Fibroblast of skin of right quadriceps (primary cell): ENCODE measurements around the gene TP53AIP1.

Source experiments
- DNase-seq: peaks from one replicate; pipeline ENCODE4 v3.0.0-alpha.2; 2013

TP53AIP1 gene

DNA sequence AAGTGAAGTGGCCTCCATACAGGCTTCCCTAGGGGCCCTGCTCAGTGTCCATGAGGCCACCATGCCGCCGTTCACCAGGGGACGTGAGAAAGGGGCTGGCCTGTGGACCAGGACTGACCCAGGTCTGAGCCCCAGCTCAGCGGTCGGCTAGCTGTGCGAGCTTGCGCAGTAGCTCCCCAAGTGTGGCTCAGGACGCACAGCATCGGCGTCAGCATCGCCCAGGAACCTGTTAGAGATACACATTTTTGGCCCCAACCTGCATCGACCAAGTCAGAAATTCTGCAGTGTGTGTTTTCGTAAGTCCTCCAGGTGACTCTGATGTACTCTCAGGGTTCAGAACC, 429 bp downstream of the TP53AIP1 start:
- DNase-seq, result no peak

DNA sequence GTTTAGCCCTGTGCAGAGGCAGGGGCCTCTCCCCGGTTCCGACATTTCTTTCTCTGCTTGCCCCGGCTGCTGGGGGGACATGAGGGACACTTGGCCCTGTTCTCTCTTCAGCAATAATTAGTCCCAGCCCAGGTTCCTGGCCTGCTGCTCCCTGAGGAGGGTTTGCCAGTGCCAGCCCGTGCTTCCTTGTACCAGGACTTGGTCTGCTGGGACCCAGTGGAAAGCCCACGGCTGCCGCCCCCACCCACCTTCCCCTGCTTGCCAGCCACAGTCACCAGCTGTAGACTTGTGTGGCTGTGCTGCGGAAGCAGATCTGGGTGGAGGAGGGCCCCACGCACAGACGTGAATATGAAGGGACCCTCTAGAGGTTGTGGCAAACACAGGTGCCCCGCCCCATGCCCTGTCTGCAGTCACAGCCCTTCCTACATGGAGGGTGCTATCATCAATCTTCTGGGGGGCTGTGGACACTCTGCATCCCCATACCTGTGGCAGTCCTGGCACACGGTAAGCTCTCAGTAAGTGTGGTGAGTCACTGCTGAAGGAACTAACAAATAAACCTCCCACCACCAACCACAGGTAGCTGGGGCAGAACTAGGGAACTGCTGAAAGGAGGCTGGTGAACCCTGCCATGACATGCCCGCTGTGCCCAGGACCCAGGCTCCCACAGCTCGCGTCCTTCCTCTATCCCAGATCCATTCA, 949 bp downstream of the TP53AIP1 start:
- no peak for DNase-seq

DNA sequence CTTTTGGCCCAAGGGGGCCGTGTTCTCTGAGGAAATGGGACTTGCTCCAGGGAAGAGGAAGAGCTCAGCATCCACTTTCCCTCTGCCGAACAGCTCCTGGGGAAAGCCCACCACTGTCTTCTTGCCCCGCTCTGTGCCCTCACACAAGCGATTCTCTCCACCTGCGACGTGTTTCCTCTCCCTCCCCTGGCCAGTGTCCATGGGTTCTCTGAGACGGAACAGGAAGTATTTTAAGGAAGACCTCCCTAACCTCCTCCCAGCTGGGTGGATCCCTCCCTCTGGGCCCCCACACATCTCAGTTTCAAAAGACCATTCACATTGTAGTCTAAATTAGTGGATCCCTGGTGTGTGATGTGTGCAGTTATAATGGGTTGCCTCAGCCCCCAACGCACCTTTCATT, 1.6 kb downstream of the TP53AIP1 start:
- no peak for DNase-seq

DNA sequence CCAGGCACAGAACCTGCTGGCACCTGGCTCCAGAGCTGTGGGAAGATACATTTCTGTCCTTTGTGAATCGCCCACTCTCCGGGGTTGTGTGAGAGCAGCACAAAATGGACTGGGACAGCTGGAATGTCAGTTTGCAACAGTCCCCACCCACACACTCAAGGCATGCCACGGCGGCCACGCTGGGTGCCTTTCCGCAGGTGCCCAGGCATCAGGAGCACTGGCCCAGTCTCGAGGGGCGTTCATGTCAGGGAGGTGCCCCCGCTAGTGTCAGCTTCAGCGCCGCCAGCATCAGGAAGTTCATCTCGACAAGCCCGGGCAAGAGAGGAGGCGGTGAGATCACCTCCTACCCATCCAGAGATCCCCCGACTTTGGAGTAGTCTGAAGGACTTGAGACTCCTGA, 2.1 kb downstream of the TP53AIP1 start:
- no peak for DNase-seq

DNA sequence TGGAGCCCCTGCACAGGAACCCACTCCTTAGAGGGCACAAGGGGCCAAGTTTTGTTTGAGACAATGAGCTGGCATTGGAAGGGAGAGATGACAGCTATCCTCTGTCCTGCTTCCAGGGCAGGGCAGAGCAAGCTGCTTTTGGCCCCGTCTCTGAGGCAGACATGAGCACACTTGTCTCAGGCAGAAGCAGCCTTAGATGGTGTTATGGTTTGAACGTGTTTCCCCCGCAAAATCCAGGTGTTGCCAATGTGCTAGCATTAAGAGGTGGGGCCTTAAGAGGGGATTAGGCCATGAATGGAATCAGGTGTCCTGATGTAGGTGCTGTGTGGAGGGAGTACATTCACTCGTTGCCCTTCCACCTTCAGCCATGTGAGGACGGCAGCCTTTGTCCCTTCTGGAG, 2.5 kb downstream of the TP53AIP1 start:
- no peak for DNase-seq

DNA sequence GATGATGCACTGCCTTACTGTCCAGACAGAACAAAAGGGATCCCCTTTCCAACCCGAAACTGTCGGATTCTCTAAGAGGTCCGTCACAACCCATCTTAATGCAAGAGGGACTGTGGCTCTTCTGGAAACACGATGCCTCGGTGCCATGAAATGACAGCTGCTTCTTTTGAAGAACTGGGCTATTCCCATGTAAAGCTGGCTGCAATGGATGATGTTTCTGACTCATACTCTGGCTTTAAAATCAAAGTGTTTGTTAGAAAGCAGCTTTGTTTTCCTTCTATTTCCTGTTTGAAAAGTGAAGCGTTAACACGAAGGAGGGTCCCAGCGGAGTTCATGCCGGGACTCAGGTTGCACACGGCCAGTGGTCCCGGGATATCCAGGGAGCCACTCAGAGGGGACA, 3.1 kb downstream of the TP53AIP1 start:
- no peak for DNase-seq

DNA sequence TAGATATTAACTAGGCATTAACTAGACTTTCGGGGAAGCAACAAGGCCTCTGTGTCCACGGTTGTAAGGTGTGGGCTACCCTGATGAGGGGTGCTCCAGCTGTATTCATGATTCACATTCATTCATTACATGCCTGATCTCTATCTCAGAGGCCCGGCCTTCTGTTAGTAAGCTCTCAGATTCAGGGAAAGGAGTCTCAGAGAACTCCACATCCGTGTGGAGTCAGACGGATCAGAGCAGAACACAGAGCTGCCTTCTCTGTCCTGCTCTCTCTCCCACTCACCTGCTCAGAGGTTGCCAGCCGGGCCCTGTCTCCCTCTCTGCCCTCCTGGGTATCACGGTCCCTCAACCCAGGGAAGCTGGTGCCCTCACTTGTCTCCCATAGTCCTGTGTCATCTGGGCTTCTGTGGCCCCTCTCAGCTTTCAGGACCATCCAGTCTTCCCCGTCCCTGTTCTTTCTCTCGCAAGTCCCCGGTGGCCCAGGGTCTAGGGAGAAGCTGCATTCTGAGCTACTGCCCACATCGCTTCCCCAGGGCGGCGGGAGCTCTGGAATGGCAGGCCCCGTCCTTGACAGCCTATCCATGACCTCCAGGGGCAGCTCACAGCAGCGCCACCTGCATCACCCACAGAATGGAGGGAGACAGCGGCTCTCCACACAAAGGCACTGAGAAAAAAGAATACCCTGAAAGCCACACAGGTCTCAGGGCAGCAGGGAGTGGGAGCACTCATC, 4.3 kb downstream of the TP53AIP1 start:
- no peak for DNase-seq

DNA sequence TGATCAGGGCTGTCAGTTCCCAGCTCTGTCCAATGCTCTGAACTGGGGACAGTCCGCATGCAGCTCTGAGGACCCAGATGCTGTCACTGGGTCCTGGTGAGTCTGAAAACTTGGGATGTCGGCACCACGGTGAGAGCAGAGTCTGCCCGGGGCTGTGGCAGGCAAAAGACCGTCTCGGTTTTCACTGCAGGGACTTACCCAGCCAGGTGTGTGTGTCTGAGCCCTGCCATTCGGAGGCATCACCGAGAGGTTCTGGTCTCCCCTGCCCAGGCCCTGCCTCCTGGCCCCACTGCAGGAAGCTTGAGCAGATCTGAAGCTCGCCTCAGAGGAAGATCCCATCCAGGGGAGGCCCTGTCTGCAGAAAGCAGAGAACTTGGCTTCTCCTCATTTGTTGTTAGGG, 5.2 kb downstream of the TP53AIP1 start:
- DNase-seq, result no peak

DNA sequence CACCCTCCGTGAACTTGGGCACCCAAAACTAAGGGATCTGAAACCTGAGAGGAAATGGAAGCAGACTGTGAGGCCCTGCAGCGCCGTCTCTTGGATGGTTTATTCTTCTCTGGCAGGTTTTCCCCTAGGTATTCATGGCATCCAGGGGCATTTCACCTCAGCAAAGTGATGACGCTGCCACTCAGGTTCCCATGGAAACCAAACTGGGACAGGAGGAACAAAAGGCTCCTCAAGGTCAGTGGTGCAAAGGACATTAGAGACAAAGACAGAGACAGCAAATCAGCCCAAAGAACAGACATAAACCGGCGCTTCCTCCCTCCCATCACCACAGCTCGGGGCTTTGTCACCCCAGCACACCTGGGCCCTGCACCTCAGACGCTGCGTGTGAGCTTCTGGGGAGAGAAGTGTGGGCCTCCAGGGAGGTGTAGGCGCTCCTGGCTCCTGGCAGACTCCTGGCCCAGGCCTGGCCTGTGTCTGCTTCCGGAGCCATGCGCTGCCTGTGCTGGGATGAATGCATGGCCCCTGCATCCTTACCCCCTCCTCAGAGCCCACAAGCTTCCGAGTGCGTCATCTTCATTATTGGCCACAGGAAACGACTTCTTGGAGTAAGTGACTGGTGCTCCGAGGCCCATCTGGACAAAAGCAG, 5.9 kb downstream of the TP53AIP1 start:
- no peak for DNase-seq

DNA sequence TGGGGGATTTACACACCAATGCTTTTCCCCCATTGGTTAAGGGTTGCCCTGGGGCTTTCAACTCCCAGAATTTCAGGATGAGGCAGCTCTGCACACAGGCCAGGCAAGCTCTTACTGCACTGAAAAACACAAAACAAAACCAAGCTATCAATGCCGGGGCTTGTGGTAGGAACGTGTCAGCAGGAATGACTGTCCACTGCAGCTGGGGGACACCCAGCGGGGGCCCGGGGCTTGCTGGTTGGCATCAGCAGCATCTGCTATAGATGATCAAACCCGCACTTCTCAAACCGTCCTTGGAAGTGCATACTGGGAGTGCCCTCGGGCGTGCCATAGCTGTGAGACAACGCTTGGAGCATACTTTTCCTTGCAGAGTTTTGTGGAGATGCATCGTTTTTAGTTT, 7.7 kb downstream of the TP53AIP1 start:
- no peak for DNase-seq

DNA sequence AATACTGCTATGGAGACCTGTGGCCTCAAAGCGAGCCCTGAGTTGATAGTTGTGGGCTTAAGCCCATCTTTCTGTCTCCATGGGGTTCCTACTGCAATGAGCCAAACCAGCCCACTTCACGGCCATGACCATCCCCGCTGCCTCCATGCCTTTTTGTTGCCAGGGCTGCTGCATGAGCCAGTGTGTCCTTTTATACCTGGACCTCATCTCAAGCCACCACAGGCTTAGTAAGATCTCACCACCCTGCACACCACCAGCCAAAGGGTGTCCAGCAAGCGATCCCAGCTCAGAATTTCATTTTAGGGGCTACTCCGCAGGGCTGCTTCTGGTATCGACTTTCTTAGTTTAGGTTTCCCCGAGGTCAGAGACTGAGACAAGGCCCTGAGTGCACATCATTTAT, 8.3 kb downstream of the TP53AIP1 start:
- no peak for DNase-seq

DNA sequence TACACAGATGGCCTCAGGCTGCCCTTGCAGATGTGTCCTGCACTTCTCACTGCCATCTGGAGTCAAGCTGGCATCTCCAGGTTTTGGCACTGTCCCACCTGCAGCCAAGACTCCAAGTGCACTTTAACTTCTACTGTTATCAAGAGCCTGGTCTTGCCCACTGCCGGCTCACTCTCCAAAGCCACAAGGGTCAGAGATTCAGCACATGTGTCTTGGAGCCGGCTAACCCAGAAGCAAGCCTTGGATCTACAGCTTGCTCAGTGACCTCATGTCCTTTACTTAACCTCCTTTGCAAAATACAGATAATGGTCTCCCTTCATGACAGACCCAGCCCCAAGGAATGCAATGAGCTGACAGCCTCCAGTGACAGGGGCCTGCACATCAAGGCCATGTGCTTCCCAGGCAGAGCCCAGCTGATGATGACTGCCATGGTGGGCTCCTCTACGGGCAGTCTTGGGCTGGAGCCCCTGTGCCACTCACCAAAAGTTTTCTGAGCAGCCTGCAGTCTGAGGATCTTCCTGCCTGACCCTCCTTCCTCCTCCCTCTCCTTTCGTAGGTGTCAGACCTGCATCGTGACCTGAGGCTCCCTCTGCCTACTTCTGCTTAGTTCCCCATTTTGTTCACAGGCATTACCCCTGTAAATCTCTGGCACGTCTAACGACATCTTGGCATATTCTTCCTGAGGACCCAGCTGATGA, 9.0 kb downstream of the TP53AIP1 start:
- DNase-seq, result no peak

DNA sequence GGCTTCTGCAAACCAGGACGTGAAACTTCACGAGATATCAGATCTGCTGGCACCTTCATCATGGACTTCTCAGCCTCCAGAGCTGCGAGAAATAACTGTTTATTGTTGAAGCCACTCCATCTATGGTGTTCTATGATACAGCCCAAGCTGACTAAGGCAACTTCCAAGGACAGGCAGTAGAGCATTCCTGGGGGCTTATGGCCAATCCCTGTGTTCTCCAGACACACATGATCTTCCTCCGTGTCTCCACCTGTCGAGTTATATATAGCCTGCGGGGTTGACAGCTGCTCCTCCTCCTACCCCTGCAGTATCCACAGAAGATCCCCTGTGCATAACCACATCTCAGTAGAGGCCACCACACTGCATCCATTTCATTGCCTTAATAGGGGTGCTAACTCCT, 11.0 kb downstream of the TP53AIP1 start:
- DNase-seq, result no peak

DNA sequence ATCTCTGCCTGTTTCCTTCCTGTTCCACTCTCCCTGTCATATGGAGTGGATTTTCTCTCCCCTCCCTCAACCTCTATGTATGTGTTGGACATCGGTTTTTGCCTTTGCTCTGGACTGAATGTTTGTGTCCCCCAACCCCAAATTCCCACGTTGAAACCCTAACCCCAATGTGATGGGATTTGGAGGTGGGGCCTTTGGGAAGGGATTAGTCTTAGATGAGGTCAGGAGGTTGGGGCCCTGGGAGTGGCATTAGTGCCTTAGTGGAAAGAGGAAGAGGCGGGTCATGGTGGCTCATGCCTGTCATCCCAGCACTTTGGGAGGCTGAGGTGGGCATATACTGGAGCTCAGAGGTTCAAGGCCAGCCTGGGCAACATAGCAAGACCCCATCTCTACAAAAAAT, 11.6 kb downstream of the TP53AIP1 start:
- no peak for DNase-seq

DNA sequence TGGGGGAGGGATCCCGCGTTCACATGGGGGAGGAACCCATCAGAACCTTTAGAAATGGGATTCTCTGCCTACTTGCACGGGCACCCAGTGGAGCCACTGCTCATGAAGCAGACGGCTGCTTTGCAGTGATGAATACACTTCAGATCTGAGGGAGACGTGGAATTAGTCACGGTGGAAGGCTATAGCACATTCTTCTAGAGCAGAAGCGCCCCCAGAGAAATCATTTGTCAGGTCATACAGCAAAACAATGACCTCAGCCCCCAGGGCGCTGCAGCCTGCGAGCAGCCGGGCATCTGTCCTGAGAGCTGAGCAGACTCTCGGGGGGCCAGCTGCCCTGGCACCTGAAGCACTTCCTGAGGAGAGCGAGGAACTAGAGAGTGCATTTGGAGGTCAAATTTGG, 12.7 kb downstream of the TP53AIP1 start:
- peak; percentile 27 for DNase-seq

DNA sequence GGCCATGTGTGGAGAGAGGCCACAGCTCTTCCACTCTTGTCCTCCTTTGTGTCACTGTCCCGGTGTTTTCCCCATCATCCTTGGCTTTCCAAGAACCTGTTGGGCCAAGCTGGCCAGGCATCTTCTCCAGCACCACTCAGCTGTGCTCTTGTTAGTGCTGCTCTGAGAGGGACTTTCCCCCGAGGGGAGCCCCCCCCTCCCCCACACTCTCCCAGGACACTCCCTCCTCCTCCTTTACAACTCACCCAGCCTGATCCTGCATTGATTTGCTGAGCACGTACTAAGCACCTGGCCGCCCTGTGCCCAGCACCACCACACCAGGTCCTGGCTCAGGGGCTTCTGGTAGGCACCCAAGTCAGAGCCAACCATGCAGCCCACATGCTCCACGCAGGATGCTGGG, 13.2 kb downstream of the TP53AIP1 start:
- no peak for DNase-seq

DNA sequence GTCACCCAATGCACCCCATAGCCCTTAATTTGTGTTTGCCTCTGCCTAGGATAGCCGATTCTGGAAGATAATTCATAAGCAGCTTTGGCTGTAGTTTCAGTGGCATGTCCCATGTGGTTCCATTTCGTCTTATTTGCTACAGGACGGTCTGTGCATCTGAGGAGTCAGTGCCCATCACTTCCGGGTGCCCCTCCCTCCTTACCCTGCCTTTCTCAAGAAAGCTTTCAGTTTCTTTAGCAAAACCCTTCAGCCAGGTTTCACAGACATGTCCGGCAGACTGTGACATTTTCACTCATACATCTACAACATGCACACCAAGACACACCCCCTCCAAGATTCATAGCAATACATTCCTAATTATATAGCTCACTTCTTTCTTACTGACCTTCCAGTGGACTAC, 14.3 kb downstream of the TP53AIP1 start:
- DNase-seq, result no peak

DNA sequence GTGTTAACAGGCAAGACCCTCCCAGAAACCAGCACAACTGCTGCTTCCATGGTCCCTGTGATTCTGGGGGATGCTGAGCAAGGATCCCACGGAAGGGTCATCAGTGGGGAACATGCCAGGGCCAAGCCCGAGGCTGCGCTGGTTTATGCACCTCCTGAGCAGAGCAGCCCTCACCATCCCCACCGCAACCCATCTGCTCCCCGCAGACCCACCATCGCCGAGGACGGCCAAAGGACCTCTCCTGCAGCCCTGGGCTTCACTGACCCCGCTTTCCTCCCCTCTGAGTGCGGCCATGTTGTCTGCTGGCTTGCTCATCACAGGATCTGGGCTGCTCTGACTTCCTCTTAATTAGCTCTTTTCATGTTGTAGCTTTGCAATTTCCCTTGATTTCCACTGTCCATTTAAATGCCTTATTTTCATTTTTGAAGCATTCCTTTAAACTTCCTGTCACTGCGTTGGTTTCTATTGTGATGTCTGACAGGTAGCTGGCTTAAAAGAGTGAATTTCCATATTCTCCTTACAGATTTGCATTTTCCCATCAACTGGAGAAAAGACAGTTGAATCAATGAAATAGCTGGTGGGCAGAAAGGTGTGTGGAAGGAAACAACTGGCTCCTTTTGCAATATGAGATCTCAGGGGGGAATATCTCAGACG, 14.9 kb downstream of the TP53AIP1 start:
- DNase-seq, result no peak

DNA sequence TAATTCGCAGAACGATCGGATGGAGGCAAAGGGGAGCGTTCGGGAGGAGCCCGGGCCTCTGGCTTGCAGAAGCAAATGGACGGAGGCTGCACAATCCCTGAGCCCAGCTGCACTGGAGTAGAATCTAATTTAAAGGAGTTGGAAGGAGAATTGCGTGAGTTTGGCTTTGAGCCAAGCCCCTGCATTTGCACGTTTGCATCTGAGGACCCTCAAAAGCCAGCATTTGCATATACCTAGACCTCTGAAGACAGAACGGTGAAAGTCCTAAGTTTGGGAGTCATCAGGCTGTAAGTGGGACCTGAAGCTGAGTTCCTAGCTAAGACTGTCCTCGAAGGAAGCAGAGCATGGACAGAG, 15.6 kb downstream of the TP53AIP1 start:
- no peak for DNase-seq

DNA sequence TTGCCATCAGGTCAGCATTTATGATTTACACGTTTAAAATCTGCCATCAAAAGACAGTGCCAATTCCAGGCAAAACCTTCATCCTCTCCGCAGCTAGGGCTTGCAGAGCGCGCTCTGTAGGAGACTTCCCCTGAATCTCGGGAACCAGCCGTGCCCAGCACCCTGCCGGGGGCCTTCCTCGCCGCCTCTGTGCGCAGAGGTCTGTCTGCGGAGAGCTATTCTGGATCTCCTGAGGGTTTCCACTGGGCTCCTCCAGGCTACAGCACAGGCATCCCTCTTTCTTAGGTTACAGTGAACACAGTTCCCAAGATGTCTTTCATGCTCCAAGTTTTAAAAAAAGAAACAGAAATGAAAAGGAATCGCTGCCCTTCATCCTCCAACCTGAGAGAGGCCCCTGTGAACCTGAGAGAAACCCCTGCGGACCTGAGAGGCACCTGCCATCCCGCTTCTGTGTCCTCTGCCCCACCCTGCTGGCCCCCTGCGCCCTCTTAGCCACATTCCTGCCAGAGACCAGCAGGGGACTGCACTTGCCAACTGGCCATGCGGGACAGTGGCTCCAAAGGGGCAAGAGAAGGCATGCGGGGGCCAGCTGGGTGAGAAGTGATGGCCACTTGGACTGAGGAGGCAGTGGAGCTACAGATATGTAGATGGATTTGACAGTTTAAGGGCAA, 16.1 kb downstream of the TP53AIP1 start:
- DNase-seq, result no peak

DNA sequence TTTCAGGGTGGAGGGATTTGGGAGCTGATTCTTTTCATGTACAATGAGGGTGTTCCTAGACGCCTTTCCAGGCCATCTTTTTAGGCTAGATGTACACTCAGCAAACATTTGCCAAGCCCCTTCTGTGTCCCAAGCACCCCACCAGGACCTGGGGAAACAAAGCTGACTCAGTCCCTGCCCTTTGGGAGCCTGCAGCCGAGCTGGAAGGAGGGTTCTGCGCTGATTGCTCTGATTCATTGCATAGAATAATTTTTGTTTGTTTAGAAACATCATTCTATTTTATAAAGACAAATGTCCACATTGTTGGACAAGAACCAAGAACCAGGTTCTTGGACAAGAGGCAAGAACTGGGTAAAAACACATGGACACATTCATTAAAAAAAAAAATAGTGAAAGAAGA, 16.7 kb downstream of the TP53AIP1 start:
- DNase-seq, result no peak

DNA sequence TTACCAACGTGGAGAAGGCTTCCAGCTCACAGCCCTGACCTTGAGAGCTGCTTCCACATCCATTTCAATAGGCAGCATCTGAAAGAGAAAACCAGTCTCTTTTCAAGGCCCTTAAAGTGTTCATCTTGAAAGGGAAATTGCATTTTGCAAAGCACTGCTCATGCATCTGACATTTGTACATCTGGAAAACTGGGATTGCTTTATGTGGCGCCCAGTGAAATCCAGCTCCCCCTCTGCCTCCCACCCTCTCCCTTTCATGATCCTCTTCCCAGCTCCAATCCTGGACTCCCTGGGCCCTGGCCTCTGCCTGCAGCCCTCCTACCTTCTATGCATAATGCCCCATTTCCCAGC, 17.4 kb downstream of the TP53AIP1 start:
- DNase-seq, result no peak
